ENCODE measurements around the gene ERP44.

Gene ERP44

DNA sequence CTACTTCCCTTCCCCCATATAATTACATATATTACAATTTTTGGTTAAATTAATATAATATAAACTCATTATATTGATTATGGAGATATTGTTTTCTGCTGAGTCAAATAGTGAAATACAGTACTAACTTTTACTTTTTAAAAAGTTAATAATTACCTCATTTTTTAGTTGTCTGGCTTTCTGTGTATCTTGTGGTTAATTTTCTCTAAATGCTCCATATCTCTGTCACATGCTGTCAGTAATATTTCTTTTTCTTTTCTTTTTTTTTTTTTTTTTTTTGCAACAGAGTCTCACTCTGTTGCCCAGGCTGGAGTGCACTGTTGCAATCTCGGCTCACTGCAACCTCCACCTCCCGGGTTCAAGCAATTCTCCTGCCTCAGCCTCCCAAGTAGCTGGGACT is 169.1 kb downstream of the ERP44 start:
- no peak for DNase-seq
